ENCODE data around the gene MBNL1.

The MBNL1 gene

GRCh38 chr3:152254041-152254440 lies 14.7 kb upstream of the MBNL1 start:
- no peak for DNase-seq

GRCh38 chr3:152255290-152255689 lies 13.4 kb upstream of the MBNL1 start:
- DNase-seq: no peak

GRCh38 chr3:152256851-152257562 lies 11.7 kb upstream of the MBNL1 start:
- no peak for DNase-seq

GRCh38 chr3:152257563-152258035 lies 11.1 kb upstream of the MBNL1 start:
- DNase-seq: no peak

GRCh38 chr3:152258448-152259393 lies 10.0 kb upstream of the MBNL1 start:
- no peak for DNase-seq

- no peak for DNase-seq
Observed at GRCh38 chr3:152259468-152259867, 9.3 kb upstream of the MBNL1 start.

GRCh38 chr3:152260026-152260425 lies 8.7 kb upstream of the MBNL1 start:
- DNase-seq: no peak

GRCh38 chr3:152260529-152260928 lies 8.2 kb upstream of the MBNL1 start:
- no peak for DNase-seq

GRCh38 chr3:152261329-152261728 lies 7.4 kb upstream of the MBNL1 start:
- DNase-seq: no peak

GRCh38 chr3:152263711-152264110 lies 5.0 kb upstream of the MBNL1 start:
- no peak for DNase-seq

- no peak for DNase-seq
Observed at GRCh38 chr3:152264378-152264777, 4.4 kb upstream of the MBNL1 start.

GRCh38 chr3:152266221-152266995 lies 2.3 kb upstream of the MBNL1 start:
- no peak for DNase-seq

- no peak for DNase-seq
Observed at GRCh38 chr3:152267831-152268554, 736 bp upstream of the MBNL1 start.

GRCh38 chr3:152269056-152269830 lies 514 bp downstream of the MBNL1 start:
- no peak for DNase-seq

- DNase-seq: peak; percentile 41
Observed at GRCh38 chr3:152269831-152270734, 1.4 kb downstream of the MBNL1 start.

- DNase-seq: no peak
Observed at GRCh38 chr3:152270937-152271336, 2.2 kb downstream of the MBNL1 start.

GRCh38 chr3:152271501-152272236 lies 2.9 kb downstream of the MBNL1 start:
- no peak for DNase-seq

- no peak for DNase-seq
Observed at GRCh38 chr3:152272771-152273242, 4.1 kb downstream of the MBNL1 start.

- no peak for DNase-seq
Observed at GRCh38 chr3:152276681-152277080, 8.0 kb downstream of the MBNL1 start.

GRCh38 chr3:152277198-152277597 lies 8.5 kb downstream of the MBNL1 start:
- no peak for DNase-seq

All from NCI-H2029 treated with DMSO at 0.1 percent for 48 hours (cell line).